HG02981 (cell line): Measurements from ENCODE around the gene MEMO1.
"Not testable (repeated sequence)": the region's sequence is repeated elsewhere in the genome, so short reads cannot be mapped to it uniquely, and the experiment has no call there.

Experiments
- ATAC-seq: cut with Tn5 transposase; IDR thresholded peaks from one replicate; pipeline ENCODE4 v1.9.1; 2021; ENCODE audit warnings: mild to moderate bottlenecking, moderate library complexity; ENCODE audit not compliant: unreplicated experiment

The MEMO1 gene

GRCh38 chr2:31958140-31958717 is 52.6 kb downstream of the MEMO1 start:
- no peak for ATAC-seq

GRCh38 chr2:31957354-31958139 is 53.3 kb downstream of the MEMO1 start:
- no peak for ATAC-seq

GRCh38 chr2:31956934-31957333 is 53.9 kb downstream of the MEMO1 start:
- ATAC-seq, result not testable (repeated sequence)

GRCh38 chr2:31956312-31956711 is 54.5 kb downstream of the MEMO1 start:
- no peak for ATAC-seq

- ATAC-seq, result not testable (repeated sequence)
Measured at GRCh38 chr2:31953095-31953494, 57.7 kb downstream of the MEMO1 start.

DNA sequence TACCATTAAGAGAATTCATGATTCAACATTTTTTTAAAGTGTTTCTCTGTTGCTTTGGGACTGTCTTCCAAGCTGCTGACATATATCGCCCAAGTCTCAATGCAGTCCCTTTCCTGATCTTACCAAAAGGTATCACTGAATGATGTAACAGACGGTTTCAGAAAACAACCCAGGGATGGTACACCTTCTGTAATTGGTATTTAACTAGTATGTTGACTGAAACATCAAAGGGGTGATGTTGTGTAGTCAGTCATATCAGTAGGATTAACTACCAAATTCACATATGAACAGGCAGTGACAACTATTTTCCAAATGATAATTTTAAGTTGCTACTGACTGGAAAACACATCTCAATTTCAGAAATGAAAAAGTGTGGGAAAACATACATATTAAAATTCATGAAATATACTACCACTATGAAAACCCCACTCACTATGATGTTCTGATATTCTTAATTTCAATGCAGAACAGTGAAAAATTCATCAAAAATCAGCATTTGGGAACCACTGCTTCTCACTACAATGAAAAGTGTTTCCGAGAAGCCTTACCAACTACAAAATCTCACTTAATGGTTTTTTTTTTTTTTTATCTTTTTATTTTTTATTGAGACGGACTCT is 59.8 kb downstream of the MEMO1 start:
- ATAC-seq, result no peak

- no peak for ATAC-seq
Measured at GRCh38 chr2:31947871-31948270, 62.9 kb downstream of the MEMO1 start.

DNA sequence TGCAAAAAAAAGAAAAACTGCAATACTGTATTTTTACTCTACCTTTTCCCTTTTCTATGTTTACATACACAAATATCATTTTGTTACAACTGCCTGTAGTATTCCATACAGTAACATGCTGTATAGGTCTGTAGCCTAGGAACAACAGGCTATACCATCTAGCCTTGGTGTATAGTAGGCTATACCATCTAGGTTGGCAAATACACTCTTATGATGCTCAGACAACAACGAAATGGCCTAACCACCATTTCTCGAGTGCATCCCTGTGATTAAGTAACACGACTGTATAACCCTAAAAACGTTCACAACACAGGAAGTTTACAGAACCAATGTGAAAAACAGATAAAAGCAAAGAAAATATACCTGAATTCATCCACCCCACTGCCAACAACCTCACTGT is 64.0 kb downstream of the MEMO1 start:
- no peak for ATAC-seq

DNA sequence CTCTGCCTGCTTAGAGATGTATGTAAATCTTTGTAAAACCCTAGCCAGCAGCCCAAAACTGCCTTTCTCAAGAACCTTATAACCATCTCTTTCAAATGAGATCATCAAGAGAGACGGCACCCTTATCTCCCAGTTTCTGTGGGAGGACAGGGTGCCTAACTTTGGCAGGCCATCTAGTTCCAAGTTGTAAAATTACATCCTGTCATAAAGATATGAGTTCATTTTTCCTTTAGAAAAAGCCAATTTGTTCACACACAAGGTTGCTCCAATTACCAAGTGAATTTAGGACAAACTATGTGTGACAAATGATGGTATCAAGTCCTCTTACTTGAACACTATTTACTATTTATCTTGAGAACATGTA is 65.3 kb downstream of the MEMO1 start:
- ATAC-seq, result no peak

GRCh38 chr2:31944828-31945571 is 65.8 kb downstream of the MEMO1 start:
- no peak for ATAC-seq

DNA sequence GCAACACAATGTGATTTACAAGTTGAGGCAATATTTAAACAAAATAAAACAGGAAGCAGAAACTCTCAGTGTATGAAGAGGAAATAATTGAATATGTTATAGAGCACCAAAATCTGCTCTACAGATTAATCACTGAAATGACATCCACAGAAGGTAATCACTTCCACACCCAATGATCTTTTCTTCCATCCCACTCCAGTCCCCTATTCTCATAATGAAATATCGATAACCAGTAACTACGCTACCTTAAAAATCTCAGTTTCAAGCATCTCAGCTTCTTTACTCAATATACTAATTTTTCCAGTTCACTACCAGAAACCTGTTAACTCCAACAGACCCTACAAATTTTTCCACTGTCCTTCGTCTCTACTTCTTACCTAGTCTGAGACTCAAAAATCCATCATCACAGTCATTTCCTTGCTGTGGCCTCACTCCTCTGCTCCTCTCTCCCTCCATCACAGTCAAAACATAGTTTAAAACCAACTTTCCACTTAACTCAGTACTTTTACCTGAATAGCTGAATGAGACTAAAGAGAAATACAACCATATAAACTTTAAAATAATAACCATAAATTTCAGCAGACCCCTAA is 67.1 kb downstream of the MEMO1 start:
- no peak for ATAC-seq

DNA sequence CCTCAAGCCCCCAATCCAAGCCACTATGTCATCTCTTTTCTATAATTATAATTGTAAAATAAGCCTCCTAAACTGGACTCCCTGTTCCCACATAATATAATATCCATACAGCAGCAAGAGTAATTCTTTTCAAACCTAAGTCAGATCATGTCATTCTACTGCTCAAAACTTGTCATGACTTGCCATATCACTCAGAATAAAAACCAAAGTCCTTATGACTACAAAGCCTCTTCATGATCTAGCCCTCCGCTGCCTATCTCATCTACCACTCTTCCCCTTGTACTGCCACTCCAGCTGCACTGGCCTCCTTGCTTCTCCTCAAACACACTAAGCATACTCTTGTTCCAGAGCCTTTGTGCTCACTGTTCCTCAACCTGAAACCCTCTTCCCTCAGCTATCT is 69.9 kb downstream of the MEMO1 start:
- no peak for ATAC-seq

- no peak for ATAC-seq
Measured at GRCh38 chr2:31937741-31938140, 73.1 kb downstream of the MEMO1 start.

- no peak for ATAC-seq
Measured at GRCh38 chr2:31935370-31935769, 75.4 kb downstream of the MEMO1 start.

- no peak for ATAC-seq
Measured at GRCh38 chr2:31933066-31933465, 77.7 kb downstream of the MEMO1 start.

DNA sequence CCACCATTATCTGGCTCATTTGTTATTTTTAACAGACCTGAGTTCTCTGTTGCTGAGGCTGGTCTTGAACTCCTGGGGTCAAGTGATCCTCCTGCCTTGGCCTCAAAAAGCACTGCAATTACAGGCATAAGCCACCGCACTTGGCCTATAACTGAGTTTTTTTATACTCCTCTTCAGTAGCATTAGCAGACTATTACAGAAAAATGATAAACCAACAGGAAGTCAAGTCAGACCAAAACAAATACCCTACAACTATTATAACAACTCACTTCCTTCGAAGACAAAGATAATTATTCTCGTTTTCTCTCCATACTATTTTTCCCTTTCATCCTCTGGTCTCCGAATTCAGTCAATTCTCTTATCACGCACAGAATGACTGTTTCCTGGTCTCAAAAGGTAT is 78.2 kb downstream of the MEMO1 start:
- no peak for ATAC-seq

GRCh38 chr2:31931916-31932315 is 78.9 kb downstream of the MEMO1 start:
- no peak for ATAC-seq

DNA sequence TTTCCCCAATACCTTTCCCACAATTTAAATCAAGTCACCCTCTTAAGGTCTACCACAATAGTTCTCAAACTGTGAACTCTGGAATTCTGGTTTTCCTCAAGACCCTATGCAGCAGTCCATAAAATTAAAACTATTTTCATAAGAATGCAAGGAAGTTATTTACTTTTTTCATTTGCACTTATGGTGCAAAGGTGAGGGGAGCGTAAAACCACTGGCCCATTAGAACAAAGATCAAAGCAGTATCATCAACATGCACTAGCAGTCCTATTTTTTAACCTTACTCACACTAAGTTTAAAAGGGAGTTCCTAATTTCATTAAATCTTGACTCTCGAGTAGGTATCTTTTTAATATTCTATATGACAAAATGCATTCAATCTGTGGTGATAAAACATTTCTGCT is 85.3 kb downstream of the MEMO1 start:
- no peak for ATAC-seq

DNA sequence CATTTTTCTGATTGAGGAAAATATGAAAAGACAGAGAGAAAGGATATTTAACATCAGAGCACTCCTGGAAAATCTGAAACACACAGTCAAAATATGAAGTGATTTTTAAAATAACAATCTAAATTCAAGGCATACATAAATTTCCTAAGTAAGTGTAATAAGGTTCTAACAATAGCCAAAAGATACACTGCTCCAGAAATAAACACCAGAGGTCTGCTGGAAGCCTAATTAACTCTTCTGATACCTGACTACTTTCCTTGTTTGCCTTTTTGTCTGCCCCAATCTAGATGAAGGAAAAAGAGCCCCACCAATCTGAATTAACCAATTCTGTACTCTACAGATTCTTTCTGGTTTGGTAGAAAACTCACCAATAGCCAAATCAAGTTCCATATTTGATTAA is 87.1 kb downstream of the MEMO1 start:
- no peak for ATAC-seq

- ATAC-seq, result peak; percentile 74
Measured at GRCh38 chr2:31922542-31923408, 88.0 kb downstream of the MEMO1 start.
